Endothelial cell of umbilical vein (primary cell): ENCODE results near the gene CETN1.

Source experiments
- EZH2 ChIP-seq: IDR thresholded peaks from 2 replicates; pipeline ENCODE4 v1.6.1; 2012; ENCODE audit warnings: borderline replicate concordance, low read depth, mild to moderate bottlenecking, moderate library complexity, low read length, inconsistent platforms; ENCODE audit not compliant: severe bottlenecking
- FOS ChIP-seq: IDR thresholded peaks from 2 replicates; pipeline ENCODE4 v1.6.1; 2011; ENCODE audit warnings: mild to moderate bottlenecking, low read length, moderate library complexity, borderline replicate concordance; ENCODE audit not compliant: insufficient read depth
- GATA2 ChIP-seq: IDR thresholded peaks from 2 replicates; pipeline ENCODE4 v1.7.0; 2011; ENCODE audit warnings: low read depth, mild to moderate bottlenecking, moderate library complexity, mixed read lengths, low read length; ENCODE audit not compliant: insufficient read length, insufficient read depth
- JUN ChIP-seq: IDR thresholded peaks from 2 replicates; pipeline ENCODE4 v1.6.1; 2011; ENCODE audit warnings: borderline replicate concordance, low read depth; ENCODE audit not compliant: insufficient read length, insufficient read depth
- MYC ChIP-seq: IDR thresholded peaks from one replicate; pipeline ENCODE4 v1.6.1; 2011; ENCODE audit warnings: mild to moderate bottlenecking, low read depth, low read length
- POLR2A ChIP-seq: IDR thresholded peaks from 2 replicates; pipeline ENCODE4 v1.6.1; 2012; ENCODE audit warnings: low read depth, mild to moderate bottlenecking, control low read depth, low read length
- POLR2AphosphoS5 ChIP-seq: IDR thresholded peaks from 2 replicates; pipeline ENCODE4 v1.6.1; 2012; ENCODE audit warnings: low read depth, mild to moderate bottlenecking, control low read depth, low read length, moderate library complexity; ENCODE audit not compliant: insufficient read depth
- TF ChIP-seq, protein P1 (sequence below), 2 donors: IDR thresholded peaks; 1 replicate in 1 of 2; 2 replicates in 1 of 2; pipeline ENCODE4 v1.5.1; 2011; ENCODE audit warnings: low read length in 2 of 2, mild to moderate bottlenecking in 2 of 2, moderate library complexity in 2 of 2, control low read depth in 1 of 2, inconsistent platforms in 1 of 2, low read depth in 1 of 2; ENCODE audit not compliant: insufficient read depth in 1 of 2; ENCODE audit errors: extremely low read depth in 1 of 2
- TF ChIP-seq, protein P2 (sequence below): IDR thresholded peaks from 2 replicates; pipeline ENCODE4 v1.6.1; 2011; ENCODE audit not compliant: insufficient read depth, insufficient read length

DNA sequence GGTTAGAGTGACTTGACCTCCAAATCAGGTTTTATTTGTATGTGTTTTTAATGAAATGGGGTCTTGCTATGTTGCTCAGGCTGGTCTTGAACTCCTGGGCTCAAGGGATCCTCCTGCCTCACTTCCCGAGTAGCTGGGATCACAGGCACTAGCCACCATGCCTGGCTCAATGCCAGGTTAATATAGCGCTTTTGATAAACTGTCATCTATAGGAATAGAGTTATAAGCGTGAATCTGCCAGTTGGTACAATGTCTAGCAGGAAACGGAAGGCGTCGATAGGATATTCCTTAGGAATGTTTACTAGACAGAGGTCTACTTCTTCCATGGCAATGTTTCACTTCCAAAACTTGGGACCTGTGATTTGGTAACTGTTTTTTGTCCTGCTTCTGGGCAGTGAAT is 42.1 kb downstream of the CETN1 start:
- TF ChIP-seq POLR2AphosphoS5, result no peak
- TF ChIP-seq, protein P1, sequence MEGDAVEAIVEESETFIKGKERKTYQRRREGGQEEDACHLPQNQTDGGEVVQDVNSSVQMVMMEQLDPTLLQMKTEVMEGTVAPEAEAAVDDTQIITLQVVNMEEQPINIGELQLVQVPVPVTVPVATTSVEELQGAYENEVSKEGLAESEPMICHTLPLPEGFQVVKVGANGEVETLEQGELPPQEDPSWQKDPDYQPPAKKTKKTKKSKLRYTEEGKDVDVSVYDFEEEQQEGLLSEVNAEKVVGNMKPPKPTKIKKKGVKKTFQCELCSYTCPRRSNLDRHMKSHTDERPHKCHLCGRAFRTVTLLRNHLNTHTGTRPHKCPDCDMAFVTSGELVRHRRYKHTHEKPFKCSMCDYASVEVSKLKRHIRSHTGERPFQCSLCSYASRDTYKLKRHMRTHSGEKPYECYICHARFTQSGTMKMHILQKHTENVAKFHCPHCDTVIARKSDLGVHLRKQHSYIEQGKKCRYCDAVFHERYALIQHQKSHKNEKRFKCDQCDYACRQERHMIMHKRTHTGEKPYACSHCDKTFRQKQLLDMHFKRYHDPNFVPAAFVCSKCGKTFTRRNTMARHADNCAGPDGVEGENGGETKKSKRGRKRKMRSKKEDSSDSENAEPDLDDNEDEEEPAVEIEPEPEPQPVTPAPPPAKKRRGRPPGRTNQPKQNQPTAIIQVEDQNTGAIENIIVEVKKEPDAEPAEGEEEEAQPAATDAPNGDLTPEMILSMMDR (IDR thresholded peaks at IDR 0.05; ENCODE audit: extremely low read depth in 1 of 2, insufficient read depth in 1 of 2, low read depth in 1 of 2, low read length in 2 of 2), result no peak
- TF ChIP-seq, protein P2, sequence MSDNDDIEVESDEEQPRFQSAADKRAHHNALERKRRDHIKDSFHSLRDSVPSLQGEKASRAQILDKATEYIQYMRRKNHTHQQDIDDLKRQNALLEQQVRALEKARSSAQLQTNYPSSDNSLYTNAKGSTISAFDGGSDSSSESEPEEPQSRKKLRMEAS, result no peak
- no peak for TF ChIP-seq EZH2
- no peak for TF ChIP-seq FOS
- no peak for TF ChIP-seq POLR2A
- no peak for TF ChIP-seq GATA2
- TF ChIP-seq JUN, result no peak
- TF ChIP-seq MYC, result no peak
